Glutamatergic neuron (in vitro differentiated cells): Measurements from ENCODE around the gene CTCFL. TPM values are rescaled to one million over a fixed set of nuclear protein-coding genes. Genes with fewer than 3 reads are reported as not detected.

ENCODE experiments used
- DNase-seq: peaks from one replicate; pipeline ENCODE4 v3.0.0; 2022
- H3K27ac Mint-ChIP-seq: one replicate; pipeline ENCODE4 v1.8.0; 2020; ENCODE audit warnings: mild to moderate bottlenecking, mixed read lengths, inconsistent platforms; ENCODE audit not compliant: unreplicated experiment
- H3K27me3 Mint-ChIP-seq: one replicate; pipeline ENCODE4 v1.8.0; 2020; ENCODE audit warnings: mild to moderate bottlenecking, moderate library complexity, mixed read lengths, inconsistent platforms; ENCODE audit not compliant: unreplicated experiment
- H3K36me3 Mint-ChIP-seq: one replicate; pipeline ENCODE4 v1.8.0; 2020; ENCODE audit warnings: mild to moderate bottlenecking, mixed read lengths, inconsistent platforms; ENCODE audit not compliant: unreplicated experiment
- H3K4me1 Mint-ChIP-seq: one replicate; pipeline ENCODE4 v1.8.0; 2020; ENCODE audit warnings: mild to moderate bottlenecking, low read depth, mixed read lengths, inconsistent platforms; ENCODE audit not compliant: unreplicated experiment
- H3K4me3 Mint-ChIP-seq: one replicate; pipeline ENCODE4 v1.8.0; 2020; ENCODE audit warnings: mild to moderate bottlenecking, mixed read lengths, inconsistent platforms; ENCODE audit not compliant: unreplicated experiment
- H3K9me3 Mint-ChIP-seq: one replicate; pipeline ENCODE4 v1.8.0; 2020; ENCODE audit warnings: mild to moderate bottlenecking, moderate library complexity, mixed read lengths, inconsistent platforms; ENCODE audit not compliant: unreplicated experiment
- CTCF ChIP-seq: fragments of 200-600 bp; sonication (generic); IDR thresholded peaks from one replicate; pipeline ENCODE4 v1.5.0; 2021; ENCODE audit not compliant: partially characterized antibody, unreplicated experiment
- total RNA-seq: library from RNA; stranded (reverse); fragmentation: NEBNext Ultra II Directional; extraction: Animal tissue kit (Norgen Biotek cat#: 25700); gene quantifications from one replicate; pipeline ENCODE4 v1.2.1, GENCODE V29; 2021; ENCODE audit not compliant: unreplicated experiment

The CTCFL gene
- total RNA-seq, 1 donor from 2014 or later: not detected

- no peak for DNase-seq
- Mint-ChIP-seq H3K27me3 (no peaks in the 10 kb centered on the region), H3K36me3 (no peaks in the 10 kb centered on the region), H3K27ac (no peak overlapping the region), H3K9me3 (peaks cover 2% of the 10 kb centered on the region), H3K4me1 (peaks cover 3% of the 10 kb centered on the region), H3K4me3 (no peak overlapping the region)
- no peak for TF ChIP-seq CTCF
These were observed 24.7 kb downstream of the CTCFL start for GRCh38 chr20:57500235-57500634.

- Mint-ChIP-seq H3K36me3 (no peaks in the 10 kb centered on the region), H3K4me3 (no peak overlapping the region), H3K4me1 (peaks cover 5% of the 10 kb centered on the region), H3K9me3 (peaks cover 2% of the 10 kb centered on the region), H3K27ac (no peak overlapping the region), H3K27me3 (no peaks in the 10 kb centered on the region)
- DNase-seq: no peak
- TF ChIP-seq CTCF: no peak
These were observed 25.3 kb downstream of the CTCFL start for GRCh38 chr20:57499676-57500075.

GRCh38 chr20:57498425-57499400 is 26.2 kb downstream of the CTCFL start:
- Mint-ChIP-seq H3K4me1 (peaks cover 5% of the 10 kb centered on the region), H3K9me3 (peaks cover 2% of the 10 kb centered on the region), H3K4me3 (no peak overlapping the region), H3K27me3 (no peaks in the 10 kb centered on the region), H3K27ac (no peak overlapping the region), H3K36me3 (no peaks in the 10 kb centered on the region)
- no peak for TF ChIP-seq CTCF
- no peak for DNase-seq

- Mint-ChIP-seq H3K4me1 (peaks cover 5% of the 10 kb centered on the region), H3K4me3 (no peak overlapping the region), H3K27me3 (no peaks in the 10 kb centered on the region), H3K9me3 (no peaks in the 10 kb centered on the region), H3K36me3 (no peaks in the 10 kb centered on the region), H3K27ac (no peak overlapping the region)
- no peak for TF ChIP-seq CTCF
- no peak for DNase-seq
These were observed 28.3 kb downstream of the CTCFL start for GRCh38 chr20:57496592-57496991.

- no peaks in the 10 kb centered on the region for H3K9me3 Mint-ChIP-seq
- no peak overlapping the region for H3K27ac Mint-ChIP-seq
- no peaks in the 10 kb centered on the region for H3K36me3 Mint-ChIP-seq
- H3K4me1 Mint-ChIP-seq: peaks cover 5% of the 10 kb centered on the region
- no peak for TF ChIP-seq CTCF
- no peak overlapping the region for H3K4me3 Mint-ChIP-seq
- no peak for DNase-seq
- H3K27me3 Mint-ChIP-seq: no peaks in the 10 kb centered on the region
These were observed 29.0 kb downstream of the CTCFL start for GRCh38 chr20:57495978-57496377.
